IPS-18c (cell line): ENCODE results near the gene CYP26B1.

Source experiments
- H3K4me3 ChIP-seq: 2 replicates; pipeline ENCODE4 v1.7.0; 2013; ENCODE audit warnings: low read depth, mild to moderate bottlenecking, low read length, moderate library complexity; ENCODE audit not compliant: insufficient read depth
- H3K9me3 ChIP-seq: one replicate; pipeline ENCODE4 v1.6.1; 2013; ENCODE audit warnings: mild to moderate bottlenecking, low read length, moderate library complexity; ENCODE audit not compliant: control insufficient read depth, insufficient read depth

Gene CYP26B1

GRCh38 chr2:72084584-72084976, 63.1 kb downstream of the CYP26B1 start:
- Histone ChIP-seq H3K9me3 (no peaks in the 10 kb centered on the region), H3K4me3 (no peak overlapping the region)

- Histone ChIP-seq H3K9me3 (no peaks in the 10 kb centered on the region), H3K4me3 (no peak overlapping the region)
Observed at GRCh38 chr2:72083751-72084583, 63.7 kb downstream of the CYP26B1 start.

GRCh38 chr2:72082887-72083286, 64.8 kb downstream of the CYP26B1 start:
- no peaks in the 10 kb centered on the region for H3K9me3 ChIP-seq

DNA sequence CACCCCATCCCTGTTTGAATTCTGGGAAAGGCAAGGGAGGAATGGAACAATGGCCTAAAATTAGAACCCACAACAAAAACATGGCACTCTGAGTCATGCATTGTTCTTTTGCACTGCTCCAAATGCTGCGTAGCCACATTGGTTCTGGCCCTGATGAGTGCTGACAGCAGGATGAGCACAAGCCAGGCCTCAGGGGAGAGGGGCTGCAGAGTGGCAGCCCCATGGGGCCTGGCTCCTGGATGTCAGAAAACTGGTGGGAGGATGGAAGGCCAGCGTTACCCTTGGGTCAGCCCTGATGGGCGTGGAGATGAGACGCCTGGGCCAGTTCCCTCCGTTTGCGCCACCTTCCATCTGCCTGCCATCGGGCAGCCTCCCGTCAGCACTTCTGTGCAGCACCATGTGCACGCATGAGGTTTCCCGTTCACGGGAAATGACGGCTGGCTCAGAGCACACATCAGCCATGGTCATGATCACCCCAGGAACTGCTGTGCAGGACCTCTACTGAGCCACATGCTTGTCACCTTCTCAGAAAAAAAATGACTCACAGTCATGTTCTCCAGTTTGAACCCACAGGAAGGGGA, 65.6 kb downstream of the CYP26B1 start:
- H3K9me3 ChIP-seq = no peaks in the 10 kb centered on the region
- H3K4me3 ChIP-seq = no peak overlapping the region

More at GRCh38 chr2:72082887-72083286, 64.8 kb downstream of the CYP26B1 start:
- H3K4me3 ChIP-seq = no peak overlapping the region

DNA sequence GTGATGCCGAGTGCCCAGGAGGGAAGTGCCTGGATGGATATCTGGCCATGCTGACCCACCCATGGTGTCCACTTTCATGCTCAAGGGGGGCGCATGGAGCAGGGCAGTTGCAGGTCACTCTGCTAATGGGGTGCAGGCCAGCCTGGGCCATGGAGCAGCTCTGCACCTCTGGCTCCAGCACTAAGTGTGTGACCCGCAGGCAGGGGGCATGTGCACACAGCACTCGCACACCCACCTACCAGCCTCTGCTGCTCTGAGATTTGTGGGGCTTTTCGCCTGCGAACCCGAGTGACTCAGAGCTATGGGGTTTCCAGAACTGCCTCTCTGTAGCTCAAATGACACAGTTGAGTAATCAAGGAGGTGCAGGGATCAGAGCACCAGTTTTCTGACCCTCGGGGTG, 66.2 kb downstream of the CYP26B1 start:
- H3K4me3 ChIP-seq = no peak overlapping the region

DNA sequence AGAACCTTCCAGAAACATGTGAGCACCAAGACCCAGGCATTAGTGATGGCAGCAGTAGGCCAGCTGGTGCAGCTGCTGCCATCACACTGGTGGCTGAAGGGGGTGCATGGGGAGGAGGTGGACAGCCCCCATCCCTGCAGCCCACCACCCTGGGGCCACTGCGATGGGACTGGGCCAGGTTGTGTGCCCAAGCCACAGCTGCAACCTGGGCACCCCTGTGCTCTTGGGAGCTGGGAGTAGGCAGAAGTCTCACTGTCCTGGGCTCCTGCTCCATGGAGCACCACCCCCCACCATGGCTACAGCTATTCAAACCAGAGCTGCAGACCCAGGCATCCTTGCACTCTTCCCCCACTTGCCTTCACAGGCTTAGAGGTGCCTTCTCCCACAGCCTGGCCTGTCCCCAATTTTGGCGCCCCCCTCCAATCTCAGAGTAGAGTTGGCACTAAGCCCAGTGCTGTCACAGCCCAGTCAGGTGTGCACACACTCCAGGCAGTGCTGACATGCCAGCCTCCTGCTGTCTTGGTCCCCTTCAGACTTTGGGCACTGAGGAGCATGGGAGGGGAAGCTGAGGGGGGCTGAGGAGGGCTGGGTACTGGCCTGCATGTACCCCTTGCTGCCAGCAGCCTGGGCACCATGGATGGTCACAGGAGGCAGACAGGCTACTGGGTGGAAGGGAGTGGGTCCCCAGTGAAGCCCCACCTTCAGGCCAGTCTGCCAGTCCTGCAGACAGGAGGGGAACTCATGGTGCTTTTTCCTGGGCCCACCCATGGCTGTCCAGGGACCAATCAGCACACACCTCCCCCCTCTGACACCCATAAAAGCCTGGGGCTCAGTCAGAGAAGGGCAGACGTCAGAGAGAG, 67.1 kb downstream of the CYP26B1 start:
- Histone ChIP-seq H3K4me3 (no peak overlapping the region), H3K9me3 (no peaks in the 10 kb centered on the region)

More for the DNA sequence above, 66.2 kb downstream of the CYP26B1 start:
- no peaks in the 10 kb centered on the region for H3K9me3 ChIP-seq
